HL-60 (cell line): Measurements from ENCODE around the gene JUP.

Experiments
- DNase-seq, 2 experiments: peaks; one replicate each; pipeline ENCODE4 v3.0.0-alpha.2; 2010 to 2020; ENCODE audit warnings: low read depth in 1 of 2, low spot score in 1 of 2
- H3K27ac ChIP-seq: fragments of 250-450 bp; sonication (Bioruptor Pico); replicated peaks from 2 replicates; pipeline ENCODE4 v1.5.1; 2020; ENCODE audit warnings: mild to moderate bottlenecking, moderate library complexity
- H3K27me3 ChIP-seq: fragments of 250-450 bp; sonication (Bioruptor Pico); 2 replicates; pipeline ENCODE4 v1.5.1; 2021; ENCODE audit warnings: mild to moderate bottlenecking, moderate library complexity; ENCODE audit not compliant: insufficient read depth, poor library complexity, severe bottlenecking
- H3K4me3 ChIP-seq: replicated peaks from 2 replicates; pipeline ENCODE4 v1.5.1; 2011; ENCODE audit warnings: mild to moderate bottlenecking, control low read depth, low read length; ENCODE audit not compliant: insufficient read depth
- CTCF ChIP-seq: IDR thresholded peaks from one replicate; pipeline ENCODE4 v1.5.1; 2011; ENCODE audit warnings: low read length, control low read depth, inconsistent platforms; ENCODE audit not compliant: insufficient read depth
- GABPA ChIP-seq: IDR thresholded peaks from 2 replicates; pipeline ENCODE4 v1.6.1; 2012; ENCODE audit warnings: low read depth
- POLR2AphosphoS5 ChIP-seq: IDR thresholded peaks from 2 replicates; pipeline ENCODE4 v1.6.1; 2012; ENCODE audit warnings: low read depth
- SPI1 ChIP-seq: IDR thresholded peaks from 2 replicates; pipeline ENCODE4 v1.6.1; 2012; ENCODE audit warnings: low read depth, mild to moderate bottlenecking, borderline replicate concordance
- TF ChIP-seq, protein P1 (sequence below): IDR thresholded peaks from 2 replicates; pipeline ENCODE4 v1.6.1; 2012; ENCODE audit warnings: low read depth; ENCODE audit not compliant: insufficient replicate concordance

JUP gene

DNA sequence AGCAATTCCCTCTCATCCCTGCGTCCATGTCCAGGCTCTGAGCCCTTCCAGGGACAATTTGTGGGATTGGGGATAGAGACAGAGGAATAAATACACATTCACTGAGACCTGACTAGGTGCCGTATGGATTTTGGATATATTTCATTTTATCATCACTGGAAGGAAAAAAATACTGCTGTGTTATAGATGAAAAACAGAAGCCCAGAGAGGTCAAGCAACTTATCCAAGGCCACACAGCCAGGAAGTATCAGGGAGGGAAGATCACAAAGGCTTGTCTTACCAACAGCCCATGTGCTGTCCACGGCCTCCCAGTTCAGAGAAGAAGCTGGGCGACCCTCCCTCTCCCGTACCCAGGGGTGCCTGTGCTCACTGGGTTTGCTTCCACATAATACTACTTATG is 46.0 kb downstream of the JUP start:
- Histone ChIP-seq H3K27me3 (peaks cover 18% of the 10 kb centered on the region), H3K27ac (no peak overlapping the region), H3K4me3 (no peak overlapping the region)
- no peak for TF ChIP-seq SPI1
- TF ChIP-seq, protein P1, sequence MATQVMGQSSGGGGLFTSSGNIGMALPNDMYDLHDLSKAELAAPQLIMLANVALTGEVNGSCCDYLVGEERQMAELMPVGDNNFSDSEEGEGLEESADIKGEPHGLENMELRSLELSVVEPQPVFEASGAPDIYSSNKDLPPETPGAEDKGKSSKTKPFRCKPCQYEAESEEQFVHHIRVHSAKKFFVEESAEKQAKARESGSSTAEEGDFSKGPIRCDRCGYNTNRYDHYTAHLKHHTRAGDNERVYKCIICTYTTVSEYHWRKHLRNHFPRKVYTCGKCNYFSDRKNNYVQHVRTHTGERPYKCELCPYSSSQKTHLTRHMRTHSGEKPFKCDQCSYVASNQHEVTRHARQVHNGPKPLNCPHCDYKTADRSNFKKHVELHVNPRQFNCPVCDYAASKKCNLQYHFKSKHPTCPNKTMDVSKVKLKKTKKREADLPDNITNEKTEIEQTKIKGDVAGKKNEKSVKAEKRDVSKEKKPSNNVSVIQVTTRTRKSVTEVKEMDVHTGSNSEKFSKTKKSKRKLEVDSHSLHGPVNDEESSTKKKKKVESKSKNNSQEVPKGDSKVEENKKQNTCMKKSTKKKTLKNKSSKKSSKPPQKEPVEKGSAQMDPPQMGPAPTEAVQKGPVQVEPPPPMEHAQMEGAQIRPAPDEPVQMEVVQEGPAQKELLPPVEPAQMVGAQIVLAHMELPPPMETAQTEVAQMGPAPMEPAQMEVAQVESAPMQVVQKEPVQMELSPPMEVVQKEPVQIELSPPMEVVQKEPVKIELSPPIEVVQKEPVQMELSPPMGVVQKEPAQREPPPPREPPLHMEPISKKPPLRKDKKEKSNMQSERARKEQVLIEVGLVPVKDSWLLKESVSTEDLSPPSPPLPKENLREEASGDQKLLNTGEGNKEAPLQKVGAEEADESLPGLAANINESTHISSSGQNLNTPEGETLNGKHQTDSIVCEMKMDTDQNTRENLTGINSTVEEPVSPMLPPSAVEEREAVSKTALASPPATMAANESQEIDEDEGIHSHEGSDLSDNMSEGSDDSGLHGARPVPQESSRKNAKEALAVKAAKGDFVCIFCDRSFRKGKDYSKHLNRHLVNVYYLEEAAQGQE = no peak
- no peak for TF ChIP-seq CTCF
- TF ChIP-seq GABPA = no peak
- TF ChIP-seq POLR2AphosphoS5 = no peak
- no peak for DNase-seq

DNA sequence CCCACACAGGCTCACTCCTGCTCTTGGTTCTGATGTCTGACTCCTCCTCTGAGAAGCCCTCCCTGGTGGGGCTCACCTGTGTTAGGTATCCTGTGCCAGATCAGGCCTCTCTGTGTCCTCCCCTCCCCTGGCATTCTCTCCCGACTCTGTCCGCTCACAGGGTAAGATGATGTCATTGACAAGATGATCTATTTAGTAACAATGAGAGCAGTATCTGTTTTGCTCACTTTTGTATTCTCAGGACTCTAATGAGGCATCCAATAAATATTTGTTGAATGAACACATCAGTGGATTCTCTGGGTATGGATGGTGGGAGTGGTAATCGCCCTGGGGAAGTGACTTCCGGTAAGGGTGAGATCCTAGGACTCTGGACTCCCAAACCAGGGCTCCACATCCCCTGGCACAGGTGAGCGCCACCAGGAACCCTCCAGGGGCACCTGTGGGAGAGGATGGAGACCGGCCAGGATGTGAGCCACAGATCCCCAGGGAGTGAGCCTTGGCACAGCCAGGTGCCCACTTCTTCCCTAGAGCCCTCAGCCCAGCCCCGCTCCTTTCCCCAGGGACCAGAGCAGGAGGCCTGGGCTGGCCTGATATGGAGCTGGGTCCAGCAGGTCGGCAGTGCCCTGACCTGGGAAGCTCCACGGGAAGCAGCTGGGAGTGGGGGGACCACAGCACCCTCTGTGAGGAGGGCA is 46.7 kb downstream of the JUP start:
- Histone ChIP-seq H3K27me3 (peaks cover 25% of the 10 kb centered on the region), H3K27ac (no peak overlapping the region), H3K4me3 (no peak overlapping the region)
- no peak for TF ChIP-seq POLR2AphosphoS5
- TF ChIP-seq SPI1 = no peak
- TF ChIP-seq, protein P1 = no peak
- no peak for TF ChIP-seq GABPA
- TF ChIP-seq CTCF = no peak
- no peak for DNase-seq

DNA sequence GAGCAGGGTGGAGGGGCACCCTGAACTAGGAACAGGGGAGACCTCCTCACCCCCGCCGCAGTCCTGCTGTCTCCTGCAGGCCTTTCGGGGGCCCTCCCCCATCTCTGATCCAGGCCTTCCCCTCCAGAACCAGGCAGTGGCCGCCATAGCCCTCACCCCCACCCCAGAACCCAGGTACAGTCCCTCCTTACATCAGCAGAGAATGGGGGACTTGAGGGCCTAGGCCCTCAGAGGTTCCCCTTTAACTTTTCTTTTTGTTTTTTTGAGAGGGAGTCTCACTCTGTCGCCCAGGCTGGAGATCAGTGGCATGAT is 47.8 kb downstream of the JUP start:
- H3K27ac ChIP-seq = no peak overlapping the region

More for the DNA sequence above, 47.8 kb downstream of the JUP start:
- H3K27me3 ChIP-seq = peaks cover 36% of the 10 kb centered on the region
- no peak for DNase-seq
- TF ChIP-seq SPI1 (no peak), CTCF (no peak), GABPA (no peak), POLR2AphosphoS5 (no peak)
- TF ChIP-seq, protein P1 = no peak
- H3K4me3 ChIP-seq = no peak overlapping the region
